HG03439 (cell line): ENCODE results near the gene C1orf53.

Source experiments
- ATAC-seq: cut with Tn5 transposase; IDR thresholded peaks from one replicate; pipeline ENCODE4 v1.9.1; 2021; ENCODE audit warnings: mild to moderate bottlenecking, moderate library complexity; ENCODE audit not compliant: unreplicated experiment

Gene C1orf53

GRCh38 chr1:197907846-197908616 is 5.6 kb downstream of the C1orf53 start:
- no peak for ATAC-seq

GRCh38 chr1:197908716-197909220 is 6.3 kb downstream of the C1orf53 start:
- ATAC-seq = no peak

DNA sequence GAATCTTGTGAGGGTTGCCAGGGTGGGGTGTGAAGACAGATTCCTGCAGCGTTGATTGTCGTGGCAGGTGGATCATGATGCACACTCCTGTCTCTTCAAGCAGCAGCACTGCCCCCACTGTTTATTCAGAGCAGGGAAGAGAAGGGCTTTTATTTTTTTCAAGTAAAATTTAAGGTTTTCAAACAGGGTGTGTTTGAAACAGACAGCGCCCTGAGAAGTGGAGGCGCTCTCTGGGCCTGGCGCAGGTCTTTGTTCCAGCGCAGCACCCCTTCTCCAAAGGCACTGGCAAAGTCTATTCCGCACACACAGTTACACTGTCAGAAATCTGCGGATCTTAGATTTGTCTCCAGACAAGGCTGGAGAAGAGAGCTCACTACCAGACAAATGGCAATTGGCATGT is 7.0 kb downstream of the C1orf53 start:
- ATAC-seq = no peak

DNA sequence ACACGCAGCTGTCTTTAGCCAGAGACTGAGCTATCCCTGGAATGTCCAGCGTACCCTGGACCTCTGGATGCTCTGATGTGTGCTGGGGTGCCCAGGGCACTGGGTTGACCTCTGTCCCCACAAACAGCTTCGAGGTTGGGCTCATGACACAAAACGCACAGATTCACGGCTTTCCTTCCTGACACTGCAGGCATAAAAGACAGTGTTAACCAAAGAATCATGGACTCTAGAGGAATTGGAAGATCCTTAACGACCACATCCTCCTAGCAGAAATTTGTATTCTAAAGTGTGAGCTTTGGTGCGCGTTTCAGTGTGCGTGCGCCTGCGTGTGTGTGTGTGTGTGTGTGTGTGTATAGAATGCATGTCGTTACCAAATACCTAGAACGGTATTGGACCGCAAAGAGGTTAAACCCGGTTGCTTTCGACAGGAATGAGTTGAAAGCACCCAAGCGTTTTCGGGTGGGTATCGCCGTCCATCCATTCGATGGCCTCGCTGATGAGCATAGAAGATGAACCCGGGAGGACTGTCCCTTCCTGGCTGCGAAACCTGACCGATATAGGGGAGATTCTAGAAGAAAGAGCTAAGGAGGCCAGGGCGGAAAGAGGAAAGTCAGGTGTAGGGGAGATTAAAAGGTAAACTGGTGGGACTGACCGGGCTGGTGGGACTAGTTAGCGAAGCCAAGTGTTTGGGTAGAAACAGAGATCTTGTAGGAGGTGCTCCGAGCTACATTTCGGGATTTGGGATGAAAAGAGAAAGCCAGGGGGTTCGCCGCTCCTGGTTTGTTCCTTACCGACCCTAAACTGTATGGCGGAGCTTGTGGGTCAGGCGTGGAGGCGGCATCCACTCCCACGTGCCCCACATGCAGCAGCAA is 7.9 kb downstream of the C1orf53 start:
- ATAC-seq = no peak

GRCh38 chr1:197911111-197911856 is 8.9 kb downstream of the C1orf53 start:
- ATAC-seq = no peak

GRCh38 chr1:197911857-197912696 is 9.6 kb downstream of the C1orf53 start:
- ATAC-seq = no peak

DNA sequence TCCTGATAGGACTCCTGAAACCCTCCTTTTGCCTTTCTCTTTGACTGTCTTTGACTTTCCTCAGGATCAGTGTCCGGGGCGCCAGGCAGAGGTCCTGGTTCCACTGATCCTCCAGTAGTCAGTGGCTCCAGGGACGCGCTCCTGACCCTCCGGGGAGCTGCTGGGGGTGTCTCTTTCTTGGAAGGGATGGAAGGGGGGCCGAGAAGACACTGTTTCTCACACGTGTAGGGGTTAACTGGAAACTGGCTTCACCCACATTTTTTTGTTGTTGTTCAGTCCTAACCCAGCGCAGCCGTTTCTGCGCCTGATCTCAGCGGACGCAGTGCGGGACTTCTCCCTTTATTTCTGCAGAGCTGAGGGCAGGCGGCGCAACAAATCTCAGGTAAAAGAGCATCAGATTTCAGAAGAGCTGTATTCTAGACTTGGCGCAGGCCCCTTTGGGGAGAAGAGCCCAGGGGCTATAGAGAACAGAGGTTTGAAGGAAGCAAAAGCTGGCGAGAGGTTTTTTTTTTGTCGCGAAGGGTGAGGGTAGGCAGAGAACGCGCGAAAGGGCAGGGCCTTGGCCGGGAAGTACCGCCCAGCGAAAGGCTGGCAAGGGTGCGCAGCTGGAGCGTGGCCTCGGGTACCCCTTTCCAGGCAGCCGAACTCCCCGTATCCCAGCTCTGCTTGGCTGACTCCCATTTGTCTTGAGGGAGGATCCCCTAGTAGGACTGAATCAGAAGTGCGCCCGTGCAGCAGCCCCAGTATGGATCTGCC is 10.5 kb downstream of the C1orf53 start:
- no peak for ATAC-seq

DNA sequence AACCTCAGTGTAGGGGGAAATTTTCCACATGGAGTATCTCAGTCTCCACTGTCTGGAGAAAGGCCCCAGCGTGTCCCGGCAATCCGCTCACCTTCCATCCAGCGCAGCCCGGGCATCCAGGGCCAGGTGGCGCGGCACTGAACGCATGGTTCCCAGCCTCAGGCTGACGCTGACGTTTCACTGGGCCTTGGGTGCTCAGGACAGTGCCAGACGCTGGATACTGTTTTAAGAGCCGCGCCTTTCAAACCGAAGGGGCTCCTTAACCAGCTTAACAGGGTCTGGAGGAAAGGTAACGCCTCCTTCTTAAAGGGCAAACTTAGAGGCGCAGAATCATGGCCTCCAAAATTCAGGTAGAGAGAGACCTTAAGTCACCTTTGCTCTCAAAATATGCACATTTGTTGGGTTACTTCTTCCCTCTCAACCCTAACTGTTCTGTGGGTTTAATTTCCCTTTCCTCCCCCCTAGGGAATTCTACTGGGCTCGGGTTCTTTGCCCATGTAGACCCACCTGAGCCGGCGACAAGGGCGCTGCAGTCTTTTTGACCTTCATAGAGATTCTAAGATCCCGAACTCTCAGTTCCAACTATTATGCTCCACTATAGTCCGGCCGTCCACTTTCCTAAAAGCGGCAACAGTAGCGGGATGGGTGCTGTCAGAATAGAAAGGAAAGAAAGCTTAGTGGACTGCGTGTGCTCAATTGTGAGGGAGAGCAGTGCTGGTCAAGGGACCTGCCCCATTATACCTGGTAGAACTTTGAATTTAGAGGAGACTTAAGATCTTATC is 11.3 kb downstream of the C1orf53 start:
- no peak for ATAC-seq

DNA sequence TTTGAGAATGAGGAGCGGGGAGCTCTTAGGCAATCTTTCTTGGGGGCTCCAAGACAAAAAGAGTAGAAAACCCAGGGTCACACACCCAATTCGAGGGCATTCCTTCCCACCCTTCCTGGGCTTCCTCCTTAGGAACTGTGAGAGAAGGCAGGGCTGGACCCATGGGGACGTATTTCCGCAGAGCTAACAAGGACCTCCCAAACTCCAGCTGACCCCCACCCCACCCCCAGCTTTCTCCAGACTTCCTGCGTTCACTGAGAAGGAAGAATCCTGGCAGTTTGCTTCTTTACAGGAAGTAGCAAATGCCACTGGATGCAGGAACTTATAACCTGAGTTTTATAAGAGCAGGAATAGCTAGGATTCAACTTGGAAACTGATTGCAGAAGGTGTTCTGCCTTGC is 12.1 kb downstream of the C1orf53 start:
- ATAC-seq = no peak

- ATAC-seq = no peak
Measured at GRCh38 chr1:197915260-197915861, 12.9 kb downstream of the C1orf53 start.

- no peak for ATAC-seq
Measured at GRCh38 chr1:197915862-197916499, 13.6 kb downstream of the C1orf53 start.

GRCh38 chr1:197916500-197916983 is 14.1 kb downstream of the C1orf53 start:
- no peak for ATAC-seq

DNA sequence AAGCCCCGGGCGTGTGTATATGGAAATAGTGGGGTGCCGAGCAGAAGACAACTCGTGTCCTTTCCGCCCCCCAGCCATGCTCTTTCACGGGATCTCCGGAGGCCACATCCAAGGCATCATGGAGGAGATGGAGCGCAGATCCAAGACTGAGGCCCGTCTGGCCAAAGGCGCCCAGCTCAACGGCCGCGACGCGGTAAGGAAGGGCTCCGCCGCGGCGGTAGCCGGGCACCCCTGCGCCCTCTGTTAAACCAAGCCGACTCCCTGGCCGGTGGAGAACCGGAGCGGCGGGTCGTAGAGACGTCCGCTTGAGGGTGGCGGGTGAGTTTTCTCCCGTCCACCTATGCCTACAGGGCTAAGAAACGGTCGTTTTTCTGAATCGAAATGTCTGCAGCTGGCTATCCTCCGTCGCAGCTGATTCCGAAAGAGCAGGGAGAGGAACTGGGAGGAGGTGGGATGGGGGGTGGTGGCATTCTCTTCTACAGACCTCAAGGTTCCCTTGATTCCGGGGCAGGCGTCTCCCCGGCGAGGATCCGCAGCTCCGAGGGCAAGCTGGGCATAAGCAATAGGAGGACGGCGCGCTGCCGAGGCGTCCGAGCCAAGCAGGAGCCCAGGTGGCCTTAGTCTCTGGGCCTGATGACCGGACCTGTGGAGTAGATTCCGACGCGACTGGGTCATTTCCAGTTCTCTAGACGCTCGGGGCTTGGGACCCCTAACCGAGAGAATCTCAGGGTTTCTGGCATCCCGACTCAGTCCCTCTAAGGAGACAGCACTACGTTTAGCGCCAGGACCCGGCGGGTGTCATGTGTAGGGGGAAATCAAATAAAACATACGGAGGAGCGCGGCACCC is 15.6 kb downstream of the C1orf53 start:
- ATAC-seq = no peak

DNA sequence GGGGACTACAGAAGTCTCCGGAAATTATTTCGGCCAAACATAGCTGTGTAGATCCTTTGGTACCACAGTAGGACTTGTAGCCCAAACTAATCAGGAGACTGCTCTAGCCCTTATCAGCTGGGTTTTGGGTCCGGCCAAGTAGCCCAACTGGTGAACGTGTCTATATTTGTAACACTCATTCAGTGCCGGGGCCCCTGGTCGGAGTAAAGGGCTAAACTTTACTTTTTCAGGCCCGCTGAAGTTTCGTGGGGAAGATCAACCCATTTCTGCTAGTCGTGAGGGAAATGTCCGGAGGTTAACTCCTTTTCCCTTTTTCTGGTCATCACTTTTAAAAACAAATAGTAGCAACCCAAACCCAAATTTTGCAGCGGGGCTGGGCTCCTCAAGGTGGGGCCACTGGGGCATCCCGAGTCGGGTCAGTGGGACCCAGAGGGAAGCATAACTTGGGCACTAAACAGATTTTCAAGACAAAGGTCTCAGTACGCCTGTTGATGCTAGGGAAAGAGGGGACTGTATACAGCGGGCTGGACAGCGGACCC is 16.4 kb downstream of the C1orf53 start:
- ATAC-seq = no peak

- ATAC-seq = no peak
Measured at GRCh38 chr1:197919346-197920066, 17.1 kb downstream of the C1orf53 start.

- ATAC-seq = no peak
Measured at GRCh38 chr1:197920067-197920396, 17.6 kb downstream of the C1orf53 start.
